ENCODE data around the gene GEMIN7.

GEMIN7 gene, protein sequence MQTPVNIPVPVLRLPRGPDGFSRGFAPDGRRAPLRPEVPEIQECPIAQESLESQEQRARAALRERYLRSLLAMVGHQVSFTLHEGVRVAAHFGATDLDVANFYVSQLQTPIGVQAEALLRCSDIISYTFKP

DNA sequence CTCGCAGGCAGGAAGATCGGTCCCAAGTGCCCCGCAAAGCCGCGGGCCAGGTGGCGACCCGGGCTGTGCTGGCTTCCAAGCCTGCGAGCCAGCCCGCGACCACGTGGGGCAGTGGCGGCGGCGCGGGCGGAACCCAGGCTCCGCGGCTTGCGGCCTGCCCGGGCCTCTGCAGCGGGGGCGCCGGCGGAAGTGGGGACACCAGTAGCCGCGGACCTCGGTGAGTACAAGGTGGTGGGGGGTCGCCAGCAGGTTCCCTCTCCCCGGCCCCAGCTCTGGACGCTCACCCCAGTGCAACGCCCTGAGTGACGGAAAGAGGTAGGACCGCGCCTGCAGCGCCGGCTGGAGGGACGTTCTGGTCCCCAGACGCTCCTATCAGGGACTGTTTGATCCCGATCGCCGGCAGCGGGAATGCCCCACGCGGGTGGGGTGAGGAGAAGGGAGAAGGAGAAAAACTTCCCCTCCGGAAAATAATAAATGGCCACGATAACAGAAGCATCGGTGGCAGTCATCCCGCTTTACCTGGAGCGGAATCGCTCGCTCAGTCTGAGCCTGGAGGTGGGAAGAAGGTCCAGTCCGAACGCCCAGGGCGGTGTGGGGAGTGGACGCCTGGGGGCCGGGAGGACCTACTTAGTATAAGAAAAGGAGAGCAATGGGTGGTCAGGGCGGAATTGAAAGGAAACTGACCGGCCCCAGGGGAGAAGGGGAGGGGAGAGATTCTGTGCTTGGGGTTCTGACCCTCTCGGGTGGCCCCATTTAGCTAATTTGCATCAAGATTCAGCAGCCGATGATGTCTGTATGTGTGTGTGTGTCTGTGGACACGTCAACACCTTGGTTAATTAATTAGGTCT lies at the start of gene GEMIN7:
TSS of gene GEMIN7 (plus strand) at position 198 of the 848 bp plus-strand sequence. CDS start 10,855 bp downstream, outside the sequence.
- peak; percentile 59 for DNase-seq

DNA sequence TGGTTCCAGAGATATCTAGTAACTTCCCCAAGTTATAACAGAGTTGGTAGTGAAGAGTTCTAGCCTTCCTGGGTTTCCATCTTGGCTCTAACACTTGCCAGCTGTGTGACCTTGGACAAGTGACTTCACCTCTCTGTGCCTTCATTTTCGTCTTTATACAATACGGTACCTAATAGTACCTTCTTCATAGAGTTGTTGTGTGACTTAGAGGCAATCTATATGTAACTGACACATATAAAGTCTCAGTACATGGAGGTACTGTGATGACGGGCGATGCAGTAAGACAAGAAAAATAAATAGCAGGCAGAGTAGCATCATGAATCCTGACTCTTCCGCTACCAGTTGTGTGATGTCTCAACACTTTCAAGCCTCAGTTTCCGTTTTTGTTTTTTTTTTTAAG lies 48.2 kb upstream of the GEMIN7 start:
- no peak for DNase-seq

DNA sequence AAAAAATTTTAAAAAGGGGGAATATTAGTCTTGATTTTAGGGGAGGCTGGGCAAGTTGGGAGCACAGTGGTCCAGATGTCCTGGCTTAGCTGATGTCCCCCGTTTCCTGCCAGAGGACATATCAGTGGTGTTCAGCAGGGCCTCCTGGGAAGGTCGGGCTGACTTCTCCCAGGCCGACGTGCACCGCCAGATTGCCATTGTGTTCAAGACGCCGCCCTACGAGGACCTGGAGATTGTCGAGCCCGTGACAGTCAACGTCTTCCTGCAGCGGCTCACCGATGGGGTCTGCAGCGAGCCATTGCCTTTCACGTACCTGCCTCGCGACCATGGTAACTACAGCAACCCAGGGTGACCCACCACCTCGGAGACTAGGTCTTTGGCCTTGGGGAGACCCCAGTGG lies 46.6 kb upstream of the GEMIN7 start:
- DNase-seq, result no peak

DNA sequence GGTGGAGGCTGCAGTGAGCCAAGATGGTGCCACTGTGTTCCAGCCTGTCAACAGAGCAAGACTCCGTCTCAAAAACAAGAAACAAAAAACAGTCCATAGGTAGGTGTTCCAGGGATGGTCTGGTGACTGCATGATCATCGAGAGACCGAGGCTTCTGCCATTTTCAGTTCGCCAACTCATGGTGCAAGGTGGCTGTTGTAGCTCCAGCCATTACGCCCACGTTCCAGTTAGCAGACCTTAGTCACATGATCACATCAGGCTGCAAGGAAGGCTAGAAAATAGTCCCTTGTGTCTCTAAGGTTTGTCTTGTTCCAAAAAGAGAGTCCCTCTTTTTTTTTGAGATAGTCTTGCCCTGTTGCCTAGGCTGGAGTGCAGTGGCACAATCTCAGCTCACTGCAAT lies 43.3 kb upstream of the GEMIN7 start:
- no peak for DNase-seq

DNA sequence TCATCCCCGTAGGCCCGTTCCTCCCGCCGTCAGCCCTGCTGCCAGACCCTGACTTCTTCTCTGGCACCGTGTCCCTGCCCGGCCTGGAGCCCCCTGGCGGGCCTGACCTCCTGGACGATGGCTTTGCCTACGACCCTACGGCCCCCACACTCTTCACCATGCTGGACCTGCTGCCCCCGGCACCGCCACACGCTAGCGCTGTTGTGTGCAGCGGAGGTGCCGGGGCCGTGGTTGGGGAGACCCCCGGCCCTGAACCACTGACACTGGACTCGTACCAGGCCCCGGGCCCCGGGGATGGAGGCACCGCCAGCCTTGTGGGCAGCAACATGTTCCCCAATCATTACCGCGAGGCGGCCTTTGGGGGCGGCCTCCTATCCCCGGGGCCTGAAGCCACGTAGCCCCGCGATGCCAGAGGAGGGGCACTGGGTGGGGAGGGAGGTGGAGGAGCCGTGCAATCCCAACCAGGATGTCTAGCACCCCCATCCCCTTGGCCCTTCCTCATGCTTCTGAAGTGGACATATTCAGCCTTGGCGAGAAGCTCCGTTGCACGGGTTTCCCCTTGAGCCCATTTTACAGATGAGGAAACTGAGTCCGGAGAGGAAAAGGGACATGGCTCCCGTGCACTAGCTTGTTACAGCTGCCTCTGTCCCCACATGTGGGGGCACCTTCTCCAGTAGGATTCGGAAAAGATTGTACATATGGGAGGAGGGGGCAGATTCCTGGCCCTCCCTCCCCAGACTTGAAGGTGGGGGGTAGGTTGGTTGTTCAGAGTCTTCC lies 41.5 kb upstream of the GEMIN7 start:
- no peak for DNase-seq

DNA sequence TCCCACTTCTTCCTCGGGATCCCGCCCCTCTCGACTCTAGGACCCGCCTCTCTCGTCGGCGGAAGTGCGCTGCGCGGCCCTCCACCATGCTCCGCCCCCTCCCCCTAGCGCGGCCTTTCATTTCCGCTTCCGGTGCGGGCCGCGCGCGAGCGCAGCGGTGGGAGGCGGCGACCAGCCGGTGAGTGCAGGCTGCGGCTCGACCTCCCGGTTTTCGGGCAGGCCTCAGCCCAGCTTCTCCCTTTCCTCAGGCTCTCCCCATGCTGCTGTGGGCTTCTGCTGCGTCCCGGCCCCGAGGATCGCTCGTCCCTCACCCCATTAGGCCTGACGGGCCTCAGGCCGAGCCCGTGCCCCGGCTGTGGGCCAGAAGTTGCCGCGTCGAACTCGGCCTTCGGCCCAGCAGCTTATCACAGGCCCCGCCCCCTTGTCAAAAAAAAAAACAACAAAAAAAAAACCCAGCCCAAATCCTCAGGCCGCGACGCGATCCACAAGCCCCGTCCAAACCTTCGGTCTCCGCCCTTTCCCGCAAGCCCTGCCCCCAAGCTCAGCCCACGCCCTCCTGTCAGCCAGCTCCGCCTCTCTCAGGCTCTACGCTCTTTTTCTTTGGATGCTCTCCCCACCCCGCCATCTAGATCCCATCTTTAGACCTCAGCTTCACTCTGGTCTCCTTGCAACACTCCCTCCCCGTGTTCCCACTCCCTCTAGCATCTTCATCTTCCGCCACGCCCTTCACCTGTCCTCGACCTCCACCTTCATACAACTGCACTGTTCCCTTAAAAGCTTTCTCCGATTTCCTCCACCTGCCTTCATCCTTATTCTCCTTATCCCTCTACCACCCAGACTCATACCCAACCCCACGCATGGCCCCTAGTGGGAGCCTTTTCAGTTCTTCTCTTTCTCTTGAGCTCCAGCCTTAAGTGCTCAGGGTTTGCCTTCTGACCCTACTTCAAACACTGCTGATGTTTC lies 39.8 kb upstream of the GEMIN7 start, which contains the start of gene CLASRP:
TSS of gene CLASRP (plus strand) at position 115 of the 963 bp plus-strand sequence. CDS start 1,168 bp downstream, outside the sequence.
- peak; percentile 85 for DNase-seq

DNA sequence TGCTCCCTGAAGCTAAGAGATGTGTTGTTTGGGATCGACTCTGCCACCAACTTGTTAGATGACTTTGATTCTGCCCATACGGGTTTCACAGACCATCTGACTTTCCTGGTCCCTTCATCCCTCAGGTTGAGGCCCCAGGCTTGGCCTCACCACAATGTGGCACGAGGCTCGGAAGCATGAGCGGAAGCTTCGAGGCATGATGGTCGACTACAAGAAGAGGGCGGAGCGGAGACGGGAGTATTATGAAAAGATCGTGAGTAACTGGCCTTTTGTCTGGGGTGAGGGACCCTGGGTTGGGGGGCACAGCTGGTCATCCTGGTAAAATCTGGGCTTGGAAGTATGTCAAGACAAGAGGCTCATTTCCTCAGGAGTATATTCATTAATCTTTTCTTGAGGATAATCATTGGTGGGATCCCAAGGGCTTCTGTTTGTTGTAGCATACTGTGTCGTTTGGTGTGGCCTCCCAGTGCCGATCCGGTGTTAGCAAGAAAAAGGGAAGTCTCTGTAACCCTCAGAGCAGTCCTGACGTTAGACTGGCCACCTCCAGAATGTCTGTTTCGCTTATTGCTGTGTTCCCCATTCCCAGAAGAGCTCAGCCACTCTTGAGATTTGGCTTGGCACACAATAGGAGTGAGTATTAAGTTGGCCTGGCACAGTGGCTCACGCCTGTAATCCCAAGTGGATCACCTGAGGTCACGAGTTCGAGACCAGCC lies 38.8 kb upstream of the GEMIN7 start:
- no peak for DNase-seq

DNA sequence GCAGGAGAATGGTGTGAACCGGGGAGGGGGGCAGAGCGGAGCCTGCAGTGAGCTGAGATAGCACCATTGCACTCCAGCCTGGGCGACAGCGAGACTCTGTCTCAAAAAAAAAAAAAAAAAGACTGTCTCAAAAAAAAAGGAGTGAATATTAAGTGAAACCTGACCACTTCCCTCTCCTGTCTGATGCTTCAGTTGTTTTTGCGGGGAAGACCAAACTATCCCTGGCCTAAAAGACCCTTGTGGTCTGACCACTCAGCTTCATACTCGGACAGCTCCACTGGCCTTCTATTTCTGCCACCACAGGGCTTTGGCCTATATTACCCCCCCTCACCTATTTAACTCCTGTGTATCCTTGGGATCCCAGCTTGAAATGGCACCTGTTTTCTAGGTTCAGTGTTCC lies 37.9 kb upstream of the GEMIN7 start:
- no peak for DNase-seq

DNA sequence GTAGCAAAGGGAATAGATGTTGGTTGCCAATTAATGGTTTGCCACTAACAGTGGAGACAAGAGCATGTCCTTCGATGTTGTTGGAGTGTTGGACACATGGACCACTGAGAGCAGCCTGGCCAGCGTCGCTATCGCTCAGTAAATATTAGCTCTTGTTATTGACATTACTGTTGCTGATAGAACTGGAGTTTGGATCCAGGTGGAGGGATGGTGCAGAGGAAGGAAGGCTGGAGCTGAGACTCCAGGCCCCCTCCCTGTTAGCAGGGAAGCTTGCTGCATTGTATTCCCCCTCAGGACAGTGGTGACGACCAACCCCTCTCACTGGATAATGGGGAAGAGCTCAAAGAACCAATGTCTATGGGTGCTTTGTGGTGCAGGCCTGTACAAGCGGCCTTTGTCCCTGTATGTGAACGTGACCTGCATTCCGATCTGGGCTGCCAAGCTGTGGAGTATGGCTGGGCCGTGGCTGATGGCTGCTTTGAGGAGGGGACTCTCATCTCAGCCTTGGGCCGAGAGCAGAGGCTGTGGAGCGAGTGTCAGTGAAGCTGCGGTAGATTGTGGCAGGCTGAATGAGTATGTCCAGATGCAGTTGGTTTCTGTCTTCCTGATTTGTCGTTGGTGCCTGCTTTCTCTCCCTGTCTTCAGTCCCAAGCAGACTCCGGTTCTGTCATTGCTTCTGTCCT lies 33.2 kb upstream of the GEMIN7 start:
- no peak for DNase-seq

DNA sequence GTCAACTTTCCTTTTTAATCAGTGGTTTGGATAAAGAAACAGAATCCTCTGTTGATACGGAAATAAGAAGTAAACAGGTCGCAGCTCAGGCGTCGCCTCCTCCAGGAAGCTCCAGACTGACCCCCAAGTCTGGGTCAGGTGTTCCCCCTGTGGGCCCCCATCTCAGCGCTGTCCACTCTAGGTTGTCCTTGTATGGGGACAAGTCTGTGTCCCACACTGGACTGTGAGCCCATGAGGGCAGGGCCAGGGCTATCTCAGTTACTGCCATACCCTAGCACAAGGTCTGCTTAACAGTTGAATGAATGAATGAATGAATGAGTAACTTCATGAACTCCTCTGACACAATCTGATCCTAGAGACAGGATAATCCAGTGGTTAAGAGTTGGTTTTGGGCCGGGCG lies 32.7 kb upstream of the GEMIN7 start:
- no peak for DNase-seq

DNA sequence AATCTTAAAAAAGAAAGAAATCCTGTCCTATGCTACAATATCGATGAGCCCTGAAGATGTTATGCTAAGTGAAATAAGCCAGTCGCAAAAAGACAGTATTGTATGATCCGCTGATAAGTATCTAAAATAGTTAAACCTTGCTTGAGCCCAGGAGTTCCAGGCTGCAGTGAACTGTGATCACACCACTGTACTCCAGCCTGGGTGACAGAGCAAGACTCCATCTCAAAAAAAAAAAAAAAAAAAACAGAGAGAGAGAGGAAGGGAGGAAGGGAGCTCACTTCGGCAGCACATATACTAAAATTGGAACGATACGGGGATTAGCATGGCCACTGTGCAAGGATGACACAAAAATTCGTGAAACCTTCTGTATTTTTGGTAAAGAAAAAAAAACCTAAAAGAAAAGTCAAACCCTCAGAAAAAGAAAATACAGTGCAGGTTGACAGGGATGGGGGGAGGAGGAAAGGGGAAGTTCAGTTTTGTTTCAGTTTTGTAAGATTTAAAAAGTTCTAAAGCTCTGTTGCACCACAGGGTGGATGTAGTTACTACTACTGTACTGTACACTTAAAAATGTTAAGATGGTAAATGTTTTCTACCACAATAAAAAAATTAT lies 31.8 kb upstream of the GEMIN7 start:
- DNase-seq, result no peak

DNA sequence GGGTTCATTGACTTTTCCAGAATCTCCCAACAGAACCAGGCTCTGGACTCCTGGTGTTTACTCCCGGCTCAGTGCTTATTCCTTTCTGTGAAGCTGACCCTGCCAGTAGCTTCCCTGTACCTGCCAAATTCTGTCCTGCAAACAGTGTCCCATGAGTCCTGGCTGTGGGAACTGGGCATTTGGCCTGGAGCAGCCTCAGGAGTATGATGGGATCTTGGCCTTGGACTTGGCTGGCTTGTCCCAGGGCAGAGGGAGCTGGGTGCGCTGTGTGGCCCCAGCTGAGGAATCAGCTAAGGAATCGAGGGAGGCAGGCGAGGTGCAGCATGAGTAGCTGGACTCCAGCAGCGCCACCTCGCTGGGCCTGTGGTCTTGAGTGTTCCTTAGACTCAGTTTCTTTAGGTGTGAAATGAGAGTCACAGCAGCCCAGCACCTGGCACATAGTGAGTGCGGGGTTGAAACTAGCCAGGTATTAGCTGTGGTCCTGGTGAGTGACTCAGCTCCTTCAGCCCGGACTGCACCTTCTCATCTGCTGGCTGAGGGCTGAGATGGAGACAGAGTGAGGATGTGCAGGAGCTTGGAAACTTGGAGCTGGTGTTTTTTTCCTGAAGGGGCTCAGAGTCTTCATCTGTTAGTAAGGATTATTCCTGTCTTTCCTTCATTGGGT lies 29.9 kb upstream of the GEMIN7 start:
- peak; percentile 19 for DNase-seq

DNA sequence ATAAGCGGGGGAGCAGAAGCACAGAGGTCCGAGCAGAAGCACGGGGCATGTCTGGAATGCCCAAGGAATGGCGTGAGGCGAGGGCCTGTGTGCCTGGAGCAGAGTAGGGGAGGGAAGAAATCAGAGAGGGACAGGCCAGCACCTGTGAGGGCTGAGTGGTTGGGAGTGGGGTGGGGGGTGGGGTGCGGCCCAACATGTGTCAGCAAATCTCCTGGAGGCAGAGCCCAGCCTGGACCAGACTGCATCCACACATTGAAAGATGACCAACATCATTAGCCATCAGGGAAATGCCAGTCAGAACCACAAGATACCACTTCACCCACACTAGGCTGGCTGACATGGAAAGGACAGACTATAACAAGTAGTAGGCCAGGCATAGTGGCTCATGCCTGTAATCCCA lies 29.0 kb upstream of the GEMIN7 start:
- DNase-seq, result no peak

DNA sequence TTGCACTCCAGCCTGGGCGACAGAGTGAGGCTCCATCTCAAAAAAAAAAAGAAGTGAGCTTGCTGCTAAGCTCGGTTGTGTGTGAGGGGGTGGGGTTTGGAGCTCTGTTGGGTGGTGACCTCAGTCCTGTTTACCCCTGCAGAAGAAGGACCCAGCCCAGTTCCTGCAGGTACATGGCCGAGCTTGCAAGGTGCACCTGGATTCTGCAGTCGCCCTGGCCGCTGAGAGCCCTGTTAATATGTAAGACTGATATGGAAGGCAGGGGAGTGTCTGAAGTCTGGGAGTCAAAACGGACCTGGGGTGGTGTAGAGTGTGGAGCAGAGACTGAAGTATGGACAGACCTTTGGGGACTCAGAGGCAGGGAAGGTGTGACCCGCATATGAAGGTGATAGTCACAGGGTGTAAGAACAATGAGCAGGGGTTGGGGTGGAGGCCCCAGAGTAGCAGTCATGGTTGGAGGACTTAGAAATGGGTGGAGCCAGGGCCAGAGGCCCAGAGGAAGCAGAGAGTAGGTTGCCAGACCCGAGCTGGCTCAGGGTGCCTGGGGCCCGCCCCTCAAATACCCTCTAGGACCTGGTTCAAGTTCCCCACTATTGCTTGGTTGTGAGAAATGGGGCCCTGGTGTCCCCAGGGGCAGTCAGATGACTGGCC lies 27.0 kb upstream of the GEMIN7 start:
- no peak for DNase-seq

DNA sequence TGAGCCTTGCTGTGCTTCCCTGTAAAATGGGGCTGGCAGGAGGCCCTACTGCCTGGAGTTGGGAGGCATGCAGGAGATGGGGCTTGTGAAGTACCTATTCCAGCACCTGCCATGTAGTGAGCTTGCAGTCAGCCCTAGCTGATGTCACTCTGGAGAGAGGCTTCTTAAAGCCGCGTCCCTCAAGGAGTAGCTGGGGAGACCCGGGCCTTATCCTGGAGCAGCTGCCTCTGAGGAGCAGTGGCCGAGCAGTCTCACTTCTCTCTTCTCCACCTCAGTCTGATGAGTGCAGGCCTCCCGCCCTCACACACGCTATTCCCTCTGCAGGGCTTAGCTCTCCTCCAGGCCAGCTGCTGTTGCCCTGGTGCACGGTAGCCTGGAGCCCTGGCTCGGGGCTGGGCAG lies 22.2 kb upstream of the GEMIN7 start:
- no peak for DNase-seq

DNA sequence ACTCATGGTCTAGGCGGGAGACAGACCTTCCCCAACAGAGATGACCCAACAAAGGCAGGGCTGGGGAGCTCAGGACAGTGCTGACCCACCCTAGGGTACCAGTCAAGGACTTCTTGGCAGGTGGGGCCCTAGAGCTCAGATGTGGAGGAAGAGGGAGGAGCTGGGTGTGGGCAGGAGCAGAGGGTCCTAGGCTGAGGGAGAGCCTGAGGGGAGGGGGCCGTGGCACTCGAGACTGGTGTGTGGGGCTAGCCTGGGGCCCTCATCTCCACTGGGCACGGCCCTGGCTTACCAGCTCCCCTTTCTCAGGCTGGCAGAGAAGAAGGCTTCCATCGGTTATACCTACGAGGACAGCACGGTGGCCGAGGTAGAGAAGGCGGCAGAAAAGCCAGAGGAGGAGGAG lies 21.6 kb upstream of the GEMIN7 start:
- DNase-seq, result no peak

DNA sequence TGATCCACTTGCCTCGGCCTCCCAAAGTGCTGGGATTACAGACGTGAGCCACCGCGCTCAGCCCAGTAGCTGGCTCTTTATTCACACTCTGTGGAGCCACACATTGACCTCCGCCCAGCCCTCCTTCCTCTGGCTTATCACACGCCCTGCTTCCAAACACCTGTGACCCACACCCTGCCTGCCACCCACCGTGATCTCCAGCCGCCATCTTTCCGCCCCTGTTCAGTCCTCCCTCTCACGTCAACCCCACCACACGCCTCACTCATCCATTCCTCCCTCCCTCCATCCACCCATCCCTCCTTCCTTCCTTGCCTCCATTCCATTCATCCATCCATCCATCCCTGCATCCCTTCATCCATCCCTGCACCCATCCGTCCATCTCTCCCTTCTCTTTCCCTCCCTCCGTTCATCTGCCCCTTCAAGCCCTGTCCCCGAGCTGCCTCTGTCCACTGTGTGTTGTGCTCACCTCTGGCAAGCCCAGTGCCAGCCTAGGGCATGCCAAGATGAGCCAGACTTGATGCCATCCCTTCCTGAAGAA lies 20.4 kb upstream of the GEMIN7 start:
- DNase-seq, result no peak

DNA sequence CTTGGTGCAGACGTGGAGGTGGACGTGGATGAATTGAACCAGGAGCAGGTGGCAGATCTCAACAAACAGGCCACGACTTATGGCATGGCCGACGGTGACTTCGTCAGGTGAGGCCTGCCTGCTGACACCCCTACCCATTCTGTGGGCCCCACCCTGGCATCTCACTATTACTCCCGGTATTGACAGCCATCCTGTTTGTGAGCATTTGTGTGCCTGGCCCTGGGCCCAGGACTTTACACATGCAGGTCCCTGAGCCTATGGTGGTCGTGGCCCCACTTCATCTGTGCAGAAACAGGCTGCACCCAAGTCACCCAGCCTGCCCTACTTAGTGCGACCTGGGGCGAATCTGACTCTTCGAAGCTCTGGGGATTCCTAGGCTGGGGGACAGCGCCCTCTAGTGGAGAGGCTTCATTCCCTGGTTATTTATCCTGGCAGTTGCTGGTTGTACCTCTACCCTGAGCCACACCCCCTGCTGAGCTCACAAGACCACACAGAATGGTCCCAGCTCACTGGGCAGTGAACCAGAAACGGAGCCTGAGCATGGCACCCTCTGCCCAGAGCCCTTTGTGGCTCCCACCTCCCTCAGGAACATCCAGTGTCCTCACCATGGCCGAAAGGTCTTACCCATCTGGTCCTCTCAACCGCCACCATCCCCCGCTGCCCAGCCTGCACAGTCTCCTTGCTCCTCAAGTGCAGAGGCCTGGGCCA lies 19.6 kb upstream of the GEMIN7 start:
- DNase-seq, result peak; percentile 11

DNA sequence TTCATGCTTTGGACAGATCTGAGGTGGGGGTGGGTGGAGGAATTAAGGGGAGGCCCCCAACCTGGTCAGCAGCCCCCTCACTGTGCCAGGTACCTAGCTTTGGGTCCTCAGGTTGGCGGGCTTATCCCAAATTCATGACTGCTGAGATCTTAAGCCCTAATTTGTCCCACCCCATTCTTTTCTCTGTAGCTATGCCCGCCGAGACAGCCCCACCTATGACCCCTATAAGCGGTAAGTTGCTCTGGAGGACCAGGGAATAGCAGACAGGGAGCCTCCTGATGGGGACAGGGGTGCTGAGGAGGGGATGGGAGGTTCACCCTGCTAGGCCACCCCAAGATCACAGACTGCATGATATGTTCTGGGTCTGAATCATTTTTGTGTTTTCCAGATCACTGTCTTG lies 17.1 kb upstream of the GEMIN7 start:
- no peak for DNase-seq
